GM12865 (cell line): ENCODE results near the gene TRNP1.

Experiments used
- DNase-seq: peaks from one replicate; pipeline ENCODE4 v3.0.0; 2010; ENCODE audit warnings: low read depth
- H3K4me3 ChIP-seq: 2 replicates; pipeline ENCODE4 v1.5.1; 2011; ENCODE audit warnings: mild to moderate bottlenecking, low read depth, low read length, control low read depth
- CTCF ChIP-seq: IDR thresholded peaks from 2 replicates; pipeline ENCODE4 v1.5.1; 2011; ENCODE audit warnings: low read length, control low read depth, low read depth, inconsistent platforms; ENCODE audit not compliant: insufficient read depth; ENCODE audit errors: missing control alignments

Gene TRNP1

GRCh38 chr1:27029517-27029916 lies 36.0 kb downstream of the TRNP1 start:
- no peak overlapping the region for H3K4me3 ChIP-seq
- no peak for DNase-seq
- no peak for TF ChIP-seq CTCF

GRCh38 chr1:27031235-27032118 lies 38.0 kb downstream of the TRNP1 start:
- no peak for DNase-seq
- no peak overlapping the region for H3K4me3 ChIP-seq
- TF ChIP-seq CTCF = no peak

- no peak overlapping the region for H3K4me3 ChIP-seq
- no peak for DNase-seq
- no peak for TF ChIP-seq CTCF
These were observed 38.6 kb downstream of the TRNP1 start for GRCh38 chr1:27032119-27032461.

GRCh38 chr1:27033043-27033746 lies 39.7 kb downstream of the TRNP1 start:
- DNase-seq = no peak
- H3K4me3 ChIP-seq = no peak overlapping the region
- no peak for TF ChIP-seq CTCF

- TF ChIP-seq CTCF = no peak
- H3K4me3 ChIP-seq = no peak overlapping the region
- DNase-seq = no peak
These were observed 41.9 kb downstream of the TRNP1 start for GRCh38 chr1:27035344-27035743.

GRCh38 chr1:27036718-27037117 lies 43.2 kb downstream of the TRNP1 start:
- no peak for DNase-seq
- H3K4me3 ChIP-seq = no peak overlapping the region
- TF ChIP-seq CTCF = no peak

GRCh38 chr1:27037518-27037917 lies 44.0 kb downstream of the TRNP1 start:
- no peak overlapping the region for H3K4me3 ChIP-seq
- TF ChIP-seq CTCF = no peak
- DNase-seq = no peak
